Astrocyte of the cerebellum (primary cell): Measurements from ENCODE around the gene CCNJL.

Experiments used
- DNase-seq: peaks from one replicate; pipeline ENCODE4 v3.0.0-alpha.2; 2011; ENCODE audit warnings: low read depth
- H3K4me3 ChIP-seq: 2 replicates; pipeline ENCODE4 v1.5.1; 2011; ENCODE audit warnings: mild to moderate bottlenecking, low read depth, low read length, moderate library complexity
- in situ Hi-C: cut with HindIII; loops from 2 replicates; pipeline ENCODE4 v1.10.0; 2017; ENCODE audit warnings: low sequenced_read_pairs
- TF ChIP-seq, protein P1 (sequence below): IDR thresholded peaks from 2 replicates; pipeline ENCODE4 v1.5.1; 2012; ENCODE audit warnings: low read length, low read depth, moderate library complexity, mild to moderate bottlenecking; ENCODE audit errors: missing control alignments

CCNJL gene

DNA sequence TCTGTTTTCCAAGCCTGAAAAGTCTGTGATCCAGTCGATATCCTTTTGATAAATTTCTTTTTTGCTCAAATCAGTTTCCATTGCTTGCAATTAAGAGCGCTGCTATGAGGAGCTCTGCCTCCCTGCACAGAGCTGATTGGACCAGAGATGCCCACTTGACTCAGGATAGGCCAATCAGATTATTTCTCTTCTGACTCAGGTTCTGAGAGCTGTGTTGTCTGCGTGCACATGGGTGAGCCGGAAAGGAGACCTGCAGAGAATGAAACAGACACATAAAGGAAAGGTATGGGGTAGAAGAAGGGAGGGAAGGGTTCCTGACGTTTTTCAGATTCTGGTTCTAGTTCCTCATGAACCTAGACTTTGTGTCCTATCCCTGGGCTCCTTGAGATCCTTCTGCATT, 98.8 kb downstream of the CCNJL start:
- H3K4me3 ChIP-seq, result no peak overlapping the region
- TF ChIP-seq, protein P1, sequence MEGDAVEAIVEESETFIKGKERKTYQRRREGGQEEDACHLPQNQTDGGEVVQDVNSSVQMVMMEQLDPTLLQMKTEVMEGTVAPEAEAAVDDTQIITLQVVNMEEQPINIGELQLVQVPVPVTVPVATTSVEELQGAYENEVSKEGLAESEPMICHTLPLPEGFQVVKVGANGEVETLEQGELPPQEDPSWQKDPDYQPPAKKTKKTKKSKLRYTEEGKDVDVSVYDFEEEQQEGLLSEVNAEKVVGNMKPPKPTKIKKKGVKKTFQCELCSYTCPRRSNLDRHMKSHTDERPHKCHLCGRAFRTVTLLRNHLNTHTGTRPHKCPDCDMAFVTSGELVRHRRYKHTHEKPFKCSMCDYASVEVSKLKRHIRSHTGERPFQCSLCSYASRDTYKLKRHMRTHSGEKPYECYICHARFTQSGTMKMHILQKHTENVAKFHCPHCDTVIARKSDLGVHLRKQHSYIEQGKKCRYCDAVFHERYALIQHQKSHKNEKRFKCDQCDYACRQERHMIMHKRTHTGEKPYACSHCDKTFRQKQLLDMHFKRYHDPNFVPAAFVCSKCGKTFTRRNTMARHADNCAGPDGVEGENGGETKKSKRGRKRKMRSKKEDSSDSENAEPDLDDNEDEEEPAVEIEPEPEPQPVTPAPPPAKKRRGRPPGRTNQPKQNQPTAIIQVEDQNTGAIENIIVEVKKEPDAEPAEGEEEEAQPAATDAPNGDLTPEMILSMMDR, result no peak
- in situ Hi-C loops, result no loop called here
- no peak for DNase-seq

DNA sequence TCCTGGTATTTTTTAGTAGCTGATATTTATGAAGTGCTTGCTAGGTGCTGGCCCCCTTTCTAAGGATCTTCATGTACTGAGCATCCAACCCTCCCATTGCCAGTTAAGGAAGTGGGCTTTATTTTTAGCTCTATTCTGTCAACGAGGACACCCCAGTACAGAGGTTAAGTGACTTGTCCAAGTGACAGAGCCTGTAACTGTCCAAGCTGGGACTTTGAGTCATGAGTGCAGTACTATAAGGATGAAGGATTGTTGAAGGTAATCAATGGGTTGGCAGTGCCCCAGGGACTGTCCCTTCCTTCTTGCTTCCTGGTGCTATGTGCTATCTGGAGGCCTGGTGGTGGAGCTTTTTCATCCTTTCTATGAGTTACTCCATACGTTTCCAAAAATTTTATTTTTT, 101.0 kb downstream of the CCNJL start:
- TF ChIP-seq, protein P1, result no peak
- no peak for DNase-seq
- H3K4me3 ChIP-seq, result no peak overlapping the region
- in situ Hi-C loops, result no loop called here

DNA sequence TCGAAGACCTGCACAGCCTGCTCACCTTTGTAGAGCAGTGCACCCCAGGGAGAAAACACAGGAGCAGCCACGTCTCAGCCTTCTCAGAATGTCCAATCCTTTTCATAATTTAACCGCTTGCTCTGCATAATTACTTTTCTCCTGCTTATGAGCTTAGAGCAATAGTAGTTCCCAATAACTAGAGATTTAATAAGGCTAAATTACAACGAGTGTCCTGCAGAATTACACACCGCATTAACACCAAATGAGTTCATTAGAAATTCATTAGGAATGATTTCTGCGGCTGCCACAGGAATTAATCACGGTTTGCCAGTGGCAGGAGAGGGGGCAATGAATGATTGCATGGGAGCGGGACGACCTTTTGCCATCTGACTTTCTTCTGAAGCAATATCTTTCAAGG, 101.8 kb downstream of the CCNJL start:
- H3K4me3 ChIP-seq, result no peak overlapping the region
- in situ Hi-C loops, result no loop called here
- TF ChIP-seq, protein P1, result no peak
- DNase-seq, result no peak

DNA sequence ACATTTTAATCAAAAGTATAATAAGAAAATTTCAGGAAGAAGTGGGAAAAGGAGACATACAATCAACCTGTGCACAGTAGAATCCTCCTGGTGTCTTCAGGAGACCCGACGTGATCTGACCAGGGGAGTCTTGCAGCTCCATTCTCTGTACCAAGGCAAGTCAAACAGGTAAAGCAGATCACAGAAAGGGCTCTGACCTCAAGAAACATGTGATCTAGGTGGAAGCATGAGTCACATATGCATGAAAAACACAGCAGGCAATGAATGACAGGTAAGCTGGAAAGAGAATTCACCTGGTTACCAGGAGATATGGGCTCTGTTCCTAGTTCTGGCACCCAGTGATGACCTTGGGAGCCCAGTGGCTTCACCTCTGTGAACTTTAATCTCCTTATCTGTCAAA, 102.4 kb downstream of the CCNJL start:
- TF ChIP-seq, protein P1, result no peak
- no peak for DNase-seq
- in situ Hi-C loops, result no loop called here
- H3K4me3 ChIP-seq, result no peak overlapping the region

- DNase-seq, result no peak
- H3K4me3 ChIP-seq, result no peak overlapping the region
- TF ChIP-seq, protein P1, result no peak
- in situ Hi-C loops, result no loop called here
Observed at GRCh38 chr5:160207061-160207460, 105.3 kb downstream of the CCNJL start.
